Measurements from ENCODE around the gene TRAF2. TPM values are rescaled to one million over a fixed set of nuclear protein-coding genes. Genes with fewer than 3 reads are reported as not detected.

Gene TRAF2
- total and polyA plus RNA-seq, 9 of the 15 experiments (the other 6 are each of a cell fraction or from before 2014, with no cell fraction given) = 0.24 to 45.2 (median 18.0) TPM

GRCh38 chr9:136949817-136950655, 63.7 kb downstream of the TRAF2 start (continued):
- no peak for TF ChIP-seq HMG20B (CRISPR knock-in tag; IDR thresholded peaks at IDR 0.05)
- peak; percentile 43; the same call in 1 of the 2 replicates for TF ChIP-seq JUN (IDR thresholded peaks at IDR 0.05; ENCODE audit: borderline replicate concordance, low read depth, low read length)
- no peak for TF ChIP-seq JUN (CRISPR knock-in tag; IDR thresholded peaks at IDR 0.05; ENCODE audit: borderline replicate concordance)
- no peak for TF ChIP-seq ZNF134 (CRISPR knock-in tag; conservative IDR thresholded peaks at IDR 0.05)
- 0 out of 2 replicates have a peak, but pooled peaks have one; percentile 5 for TF ChIP-seq TCF3 (CRISPR knock-in tag; IDR thresholded peaks at IDR 0.05)
- TF ChIP-seq NFYB (IDR thresholded peaks at IDR 0.05; ENCODE audit: extremely low read depth, insufficient read length) = peak; percentile 95
- no peak for TF ChIP-seq ZNF586 (CRISPR knock-in tag; conservative IDR thresholded peaks at IDR 0.05)
- TF ChIP-seq NR4A1 (CRISPR knock-in tag; IDR thresholded peaks at IDR 0.05) = no peak
- peak; percentile 60; the same call in 1 of the 2 replicates for TF ChIP-seq NR4A1 (tag; IDR thresholded peaks at IDR 0.05)
- peak; percentile 71 for TF ChIP-seq KDM5B (IDR thresholded peaks at IDR 0.05; ENCODE audit: insufficient replicate concordance, low read depth, low read length)
- TF ChIP-seq MEF2A (IDR thresholded peaks at IDR 0.05; ENCODE audit: control insufficient read depth, low read depth, low read length) = no peak
- TF ChIP-seq ZNF584 (CRISPR knock-in tag; IDR thresholded peaks at IDR 0.05; ENCODE audit: low read depth) = no peak
- TF ChIP-seq ZNF444 (CRISPR knock-in tag; IDR thresholded peaks at IDR 0.05) = no peak
- TF ChIP-seq POLR2A (conservative IDR thresholded peaks at IDR 0.05) = peak; percentile 67
- TF ChIP-seq NEUROD1 (IDR thresholded peaks at IDR 0.05; ENCODE audit: borderline replicate concordance, low read depth, low read length, partially characterized antibody) = peak; percentile 42
- TF ChIP-seq POLR2B (IDR thresholded peaks at IDR 0.05; ENCODE audit: low read depth, partially characterized antibody) = peak; percentile 53
- TF ChIP-seq TAF9B (IDR thresholded peaks at IDR 0.05; ENCODE audit: partially characterized antibody) = no peak
- peak; percentile 68; the same call in 1 of the 2 replicates for TF ChIP-seq ZBTB17 (CRISPR knock-in tag; IDR thresholded peaks at IDR 0.05)
- TF ChIP-seq ZNF431 (CRISPR knock-in tag; IDR thresholded peaks at IDR 0.05) = no peak
- no peak for TF ChIP-seq MBD1 (CRISPR knock-in tag; IDR thresholded peaks at IDR 0.05)
- TF ChIP-seq ZNF445 (CRISPR knock-in tag; IDR thresholded peaks at IDR 0.05; ENCODE audit: low read depth) = no peak
- TF ChIP-seq ELF4 (CRISPR knock-in tag; IDR thresholded peaks at IDR 0.05) = no peak; the same call in 1 of the 2 replicates
- 0 out of 2 replicates have a peak, but pooled peaks have one; percentile 28 for TF ChIP-seq ZKSCAN1 (IDR thresholded peaks at IDR 0.05; ENCODE audit: low read depth, low read length)
- TF ChIP-seq PHF8 (IDR thresholded peaks at IDR 0.05; ENCODE audit: borderline replicate concordance, low read length) = peak; percentile 79; the same call in 1 of the 2 replicates
- peak; percentile 59; the same call in 1 of the 2 replicates for TF ChIP-seq SOX6 (IDR thresholded peaks at IDR 0.05)
- no peak for TF ChIP-seq KLF16 (IDR thresholded peaks at IDR 0.05)
- no peak for TF ChIP-seq KLF13 (tag; IDR thresholded peaks at IDR 0.05; ENCODE audit: borderline replicate concordance, low read depth)
- TF ChIP-seq CBFA2T3 (IDR thresholded peaks at IDR 0.05) = 0 out of 2 replicates have a peak, but pooled peaks have one; percentile 34
- TF ChIP-seq EHMT2 (IDR thresholded peaks at IDR 0.05) = no peak
- TF ChIP-seq LARP7 (IDR thresholded peaks at IDR 0.05) = no peak
- TF ChIP-seq ZNF174 (CRISPR knock-in tag; IDR thresholded peaks at IDR 0.05) = no peak
- TF ChIP-seq ARID2 (IDR thresholded peaks at IDR 0.05) = no peak
